Activated B cell treated with CpG ODN at 0.5 μM for 24 hours (primary cell): ENCODE data around the gene IRAK3. TPM values are rescaled to one million over a fixed set of nuclear protein-coding genes. Genes with fewer than 3 reads are reported as not detected.

Experiments used
- ATAC-seq: fragments of 200-7000 bp; cut with Tn5 transposase; one replicate; pipeline ENCODE4 v1.10.0; 2021; ENCODE audit warnings: low read depth, mild to moderate bottlenecking, moderate library complexity
- CTCF ChIA-PET: fragments of 350-600 bp; sonication (Branson Sonifier 250); formaldehyde crosslinking; loops from one replicate; lab custom pipeline; 2021; ENCODE audit warnings: antibody characterized with exemption; lab: Charles Lee
- POLR2A ChIA-PET: fragments of 350-600 bp; sonication (Branson Sonifier 250); formaldehyde crosslinking; loops from one replicate; lab custom pipeline; 2021; ENCODE audit warnings: antibody characterized with exemption; lab: Charles Lee
- DNase-seq: peaks from one replicate; pipeline ENCODE4 v3.0.0; 2022
- H3K27ac Mint-ChIP-seq: one replicate; pipeline ENCODE4 v1.8.0; 2020; ENCODE audit warnings: mixed read lengths
- H3K27me3 Mint-ChIP-seq: one replicate; pipeline ENCODE4 v1.8.0; 2021; ENCODE audit warnings: mixed read lengths
- H3K36me3 Mint-ChIP-seq: one replicate; pipeline ENCODE4 v1.8.0; 2021; ENCODE audit warnings: low read depth, mixed read lengths
- H3K4me1 Mint-ChIP-seq: one replicate; pipeline ENCODE4 v1.8.0; 2021; ENCODE audit warnings: mixed read lengths
- H3K4me3 Mint-ChIP-seq: one replicate; pipeline ENCODE4 v1.8.0; 2020; ENCODE audit warnings: mild to moderate bottlenecking, mixed read lengths
- H3K9me3 Mint-ChIP-seq: one replicate; pipeline ENCODE4 v1.8.0; 2020; ENCODE audit warnings: mixed read lengths
- intact Hi-C: fragments of 100-400 bp; cut with micrococcal nuclease; formaldehyde crosslinking; loops from one replicate; pipeline ENCODE4 v1.15.1; 2024
- total RNA-seq: library from RNA; stranded (reverse); gene quantifications from 2 replicates; pipeline ENCODE4 v1.2.3, GENCODE V29; 2022
- TF ChIP-seq, protein P1 (sequence below): fragments of 200-600 bp; IDR thresholded peaks from one replicate; pipeline ENCODE4 v1.8.0; 2022; ENCODE audit warnings: antibody characterized with exemption, mild to moderate bottlenecking

The IRAK3 gene
- total RNA-seq, 1 donor from 2014 or later: 6.6 TPM

DNA sequence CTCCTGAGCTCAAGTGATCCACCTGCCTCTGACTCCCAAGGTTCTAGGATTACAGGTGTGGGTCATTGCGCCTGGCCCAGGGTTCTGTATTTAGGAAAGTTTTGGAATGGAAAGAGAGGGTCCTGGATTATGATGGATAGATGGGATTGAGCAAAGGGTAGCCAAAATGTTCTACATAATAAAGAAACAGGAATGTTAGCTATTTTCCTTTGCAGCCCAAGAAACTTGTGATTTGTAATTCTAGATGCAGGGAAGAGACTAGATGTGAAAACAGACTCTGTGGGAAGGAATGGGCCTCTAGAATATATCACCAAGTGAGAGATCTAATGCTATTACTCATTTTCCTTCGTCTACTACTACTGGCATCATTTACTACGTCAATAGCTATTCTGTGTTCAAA lies 83.6 kb downstream of the IRAK3 start:
- Mint-ChIP-seq H3K36me3 (no peaks in the 10 kb centered on the region), H3K4me3 (no peak overlapping the region), H3K9me3 (no peaks in the 10 kb centered on the region), H3K27ac (no peak overlapping the region), H3K4me1 (no peaks in the 10 kb centered on the region), H3K27me3 (no peaks in the 10 kb centered on the region)
- DNase-seq (no peak), ATAC-seq (no peak)
- intact Hi-C loops: loop anchor here (2.0 kb wide), 1 partner anchor 30 kb away; the partner anchor contains the start of gene HELB
- CTCF ChIA-PET: interaction anchor here (6.7 kb wide), 1 partner anchor 421 kb away, joined by 89 read pairs; no protein-coding TSS in a partner anchor
- POLR2A ChIA-PET: no interaction called here
- TF ChIP-seq, protein P1, sequence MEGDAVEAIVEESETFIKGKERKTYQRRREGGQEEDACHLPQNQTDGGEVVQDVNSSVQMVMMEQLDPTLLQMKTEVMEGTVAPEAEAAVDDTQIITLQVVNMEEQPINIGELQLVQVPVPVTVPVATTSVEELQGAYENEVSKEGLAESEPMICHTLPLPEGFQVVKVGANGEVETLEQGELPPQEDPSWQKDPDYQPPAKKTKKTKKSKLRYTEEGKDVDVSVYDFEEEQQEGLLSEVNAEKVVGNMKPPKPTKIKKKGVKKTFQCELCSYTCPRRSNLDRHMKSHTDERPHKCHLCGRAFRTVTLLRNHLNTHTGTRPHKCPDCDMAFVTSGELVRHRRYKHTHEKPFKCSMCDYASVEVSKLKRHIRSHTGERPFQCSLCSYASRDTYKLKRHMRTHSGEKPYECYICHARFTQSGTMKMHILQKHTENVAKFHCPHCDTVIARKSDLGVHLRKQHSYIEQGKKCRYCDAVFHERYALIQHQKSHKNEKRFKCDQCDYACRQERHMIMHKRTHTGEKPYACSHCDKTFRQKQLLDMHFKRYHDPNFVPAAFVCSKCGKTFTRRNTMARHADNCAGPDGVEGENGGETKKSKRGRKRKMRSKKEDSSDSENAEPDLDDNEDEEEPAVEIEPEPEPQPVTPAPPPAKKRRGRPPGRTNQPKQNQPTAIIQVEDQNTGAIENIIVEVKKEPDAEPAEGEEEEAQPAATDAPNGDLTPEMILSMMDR: no peak

DNA sequence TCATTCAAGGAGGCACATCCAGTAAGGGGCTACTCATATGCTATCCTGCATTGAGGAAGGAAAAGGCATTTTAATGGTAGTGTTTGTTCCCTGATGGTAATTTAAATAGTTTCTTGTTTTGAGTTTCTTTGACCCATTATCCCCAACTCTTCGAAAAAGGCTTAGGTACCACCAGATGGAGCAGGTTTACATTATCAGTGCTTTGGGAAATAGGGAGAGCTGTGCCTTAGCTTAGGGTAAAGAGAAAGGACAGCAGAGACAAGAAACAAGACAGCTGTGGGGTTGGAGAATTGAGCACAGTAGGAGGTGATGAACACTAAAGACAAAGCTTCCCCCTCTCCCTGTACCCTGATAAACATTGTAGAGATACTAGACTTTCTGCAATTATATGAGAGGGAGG lies 84.1 kb downstream of the IRAK3 start:
- Mint-ChIP-seq H3K27me3 (peaks cover 4% of the 10 kb centered on the region), H3K4me3 (no peak overlapping the region), H3K27ac (no peak overlapping the region), H3K4me1 (no peaks in the 10 kb centered on the region), H3K9me3 (no peaks in the 10 kb centered on the region), H3K36me3 (no peaks in the 10 kb centered on the region)
- TF ChIP-seq, protein P1: no peak
- ChIA-PET POLR2A (no interaction called here), CTCF (interaction anchor here (6.7 kb wide), 1 partner anchor 421 kb away, joined by 89 read pairs; no protein-coding TSS in a partner anchor)
- DNase-seq (no peak), ATAC-seq (no peak)
- intact Hi-C loops: loop anchor here (2.0 kb wide), 1 partner anchor 30 kb away; the partner anchor contains the start of gene HELB

DNA sequence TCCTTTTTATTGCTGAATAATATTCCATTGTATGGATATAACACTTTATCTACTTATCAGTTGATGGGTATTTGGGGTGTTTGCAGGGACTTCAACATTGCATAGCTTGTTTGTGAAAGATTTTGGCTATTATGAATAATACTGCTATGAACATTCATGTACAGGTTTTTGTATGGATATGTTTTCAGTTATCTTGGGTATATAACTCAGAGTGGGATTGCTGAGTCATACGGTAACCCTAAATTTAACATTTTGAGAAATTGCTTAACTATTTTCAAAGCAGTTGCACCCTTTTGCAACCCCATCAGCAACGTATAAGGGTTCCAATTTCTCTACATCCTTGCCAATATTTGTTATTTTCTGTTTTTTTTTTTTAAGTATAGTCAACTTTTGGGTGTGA lies 86.0 kb downstream of the IRAK3 start:
- ATAC-seq: no peak
- H3K4me3 Mint-ChIP-seq: no peak overlapping the region
- no peak overlapping the region for H3K27ac Mint-ChIP-seq
- POLR2A ChIA-PET: no interaction called here
- no peaks in the 10 kb centered on the region for H3K4me1 Mint-ChIP-seq
- H3K27me3 Mint-ChIP-seq: peaks cover 7% of the 10 kb centered on the region
- no peaks in the 10 kb centered on the region for H3K36me3 Mint-ChIP-seq
- DNase-seq: no peak
- no peaks in the 10 kb centered on the region for H3K9me3 Mint-ChIP-seq
- intact Hi-C loops: no loop called here
- CTCF ChIA-PET: no interaction called here
- TF ChIP-seq, protein P1: no peak

DNA sequence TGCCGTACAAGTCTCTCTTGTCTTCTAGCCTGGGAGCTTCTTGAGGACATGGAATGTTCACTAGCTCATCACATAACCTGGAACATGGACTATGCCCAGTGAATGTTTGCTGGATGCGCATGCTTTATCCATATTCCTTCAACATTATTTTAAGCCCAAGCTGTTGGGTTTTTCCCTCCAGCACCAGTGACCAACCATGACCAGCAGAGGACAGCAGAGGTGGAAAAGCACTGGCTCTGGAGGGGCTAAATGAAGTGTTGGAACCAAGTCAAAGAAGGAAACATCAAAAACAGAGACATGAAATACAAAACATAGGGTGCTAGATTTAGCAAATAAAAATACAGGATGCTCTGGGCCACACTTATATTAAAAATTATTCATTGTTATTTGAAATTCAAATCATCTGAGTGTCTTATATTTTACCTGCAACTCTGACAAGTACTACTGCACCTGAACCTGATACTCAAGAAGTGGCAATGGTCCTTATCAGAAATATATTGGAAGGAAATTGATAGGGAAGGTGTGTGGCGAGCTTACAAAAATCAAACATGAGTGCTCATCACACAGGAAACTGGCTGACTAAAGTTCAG lies 90.2 kb downstream of the IRAK3 start:
- H3K36me3 Mint-ChIP-seq: no peaks in the 10 kb centered on the region
- ATAC-seq: no peak

DNA sequence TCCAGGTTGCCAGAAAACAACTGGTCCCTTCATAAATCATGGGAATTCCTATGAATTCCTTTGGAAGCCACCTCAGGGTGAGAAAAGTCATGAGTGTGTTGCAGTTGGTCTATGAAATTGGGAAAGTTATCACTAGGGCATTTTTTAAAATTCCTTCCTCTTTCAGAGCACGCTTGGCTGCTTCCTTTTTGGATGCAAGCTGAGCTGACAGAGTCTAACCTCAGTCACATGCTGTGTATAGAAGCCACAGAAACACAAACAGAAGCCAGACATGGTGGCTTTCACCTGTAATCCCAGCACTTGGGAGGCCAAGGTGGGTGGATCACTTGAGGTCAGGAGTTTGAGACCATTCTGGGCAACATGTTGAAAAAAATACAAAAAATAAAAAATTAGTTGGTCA lies 91.5 kb downstream of the IRAK3 start:
- no peaks in the 10 kb centered on the region for H3K36me3 Mint-ChIP-seq
- DNase-seq (no peak), ATAC-seq (no peak)
- H3K4me3 Mint-ChIP-seq: no peak overlapping the region
- peaks cover 12% of the 10 kb centered on the region for H3K27me3 Mint-ChIP-seq
- no peaks in the 10 kb centered on the region for H3K4me1 Mint-ChIP-seq
- intact Hi-C loops: no loop called here
- no peak overlapping the region for H3K27ac Mint-ChIP-seq
- TF ChIP-seq, protein P1: no peak
- POLR2A ChIA-PET: no interaction called here
- H3K9me3 Mint-ChIP-seq: peaks cover 4% of the 10 kb centered on the region
- CTCF ChIA-PET: no interaction called here

More for the DNA sequence above, 90.2 kb downstream of the IRAK3 start:
- H3K9me3 Mint-ChIP-seq: peaks cover 4% of the 10 kb centered on the region
- peaks cover 12% of the 10 kb centered on the region for H3K27me3 Mint-ChIP-seq
- TF ChIP-seq, protein P1: no peak
- POLR2A ChIA-PET: no interaction called here
- intact Hi-C loops: loop anchor here (2.0 kb wide), 1 partner anchor 416 kb away; no protein-coding TSS in a partner anchor
- CTCF ChIA-PET: no interaction called here
- H3K4me3 Mint-ChIP-seq: no peak overlapping the region
- DNase-seq: no peak
- no peak overlapping the region for H3K27ac Mint-ChIP-seq
- no peaks in the 10 kb centered on the region for H3K4me1 Mint-ChIP-seq
